Activated CD4-positive, alpha-beta T cell treated with anti-CD3 and anti-CD28 coated beads for 48 hours (primary cell): Measurements from ENCODE around the gene ZNF70.

Source experiments
- DNase-seq: peaks from one replicate; pipeline ENCODE4 v3.0.0-alpha.2; 2020

Gene ZNF70

DNA sequence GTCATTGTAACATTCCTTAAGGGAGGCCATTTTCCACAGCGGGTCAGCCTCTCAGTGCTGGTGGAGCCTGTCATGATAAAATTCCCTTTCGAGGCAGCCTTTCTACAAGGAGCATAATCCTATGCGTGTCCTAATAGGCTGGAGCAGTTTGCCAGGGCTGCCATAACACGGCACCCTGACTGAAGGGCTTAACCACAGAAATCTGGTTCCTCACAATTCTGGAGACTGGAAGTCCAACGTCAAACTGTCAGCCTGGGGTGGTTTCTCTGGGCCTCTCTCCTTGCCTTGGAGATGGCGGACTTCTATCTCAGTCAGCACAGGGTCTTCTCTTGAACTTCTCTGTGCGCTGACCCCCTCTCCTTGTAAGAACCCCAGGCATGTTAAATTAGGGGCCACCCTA, 61.5 kb downstream of the ZNF70 start:
- no peak for DNase-seq
